H1 (cell line): ENCODE data around the gene TMEM250.

Experiments
- CEBPB ChIP-seq: IDR thresholded peaks from 2 replicates; pipeline ENCODE4 v1.6.1; 2012; ENCODE audit warnings: low read depth, low read length
- CREB1 ChIP-seq: IDR thresholded peaks from 2 replicates; pipeline ENCODE4 v1.6.1; 2012; ENCODE audit warnings: inconsistent platforms
- CTCF ChIP-seq, 3 experiments: IDR thresholded peaks; 1 replicate in 2 of 3; 2 replicates in 1 of 3; pipeline versions ENCODE4 v1.5.1 to v1.6.1; 2011; ENCODE audit warnings: low read length in 3 of 3, mild to moderate bottlenecking in 3 of 3, inconsistent platforms in 2 of 3, low read depth in 1 of 3, moderate library complexity in 1 of 3; ENCODE audit not compliant: insufficient read depth in 1 of 3; ENCODE audit errors: control extremely low read depth in 1 of 3
- EP300 ChIP-seq, 2 experiments: IDR thresholded peaks; 1 replicate in 1 of 2; 2 replicates in 1 of 2; pipeline ENCODE4 v1.6.1; 2011 to 2012; ENCODE audit warnings: low read depth in 2 of 2, low read length in 2 of 2, mild to moderate bottlenecking in 2 of 2, borderline replicate concordance in 1 of 2, inconsistent platforms in 1 of 2, moderate library complexity in 1 of 2
- EZH2 ChIP-seq: fragments of 200-600 bp; sonication (generic); IDR thresholded peaks from 2 replicates; pipeline ENCODE4 v1.7.1; 2012; ENCODE audit warnings: low read depth, mild to moderate bottlenecking, moderate library complexity, low read length, inconsistent platforms; ENCODE audit not compliant: severe bottlenecking
- GABPA ChIP-seq: IDR thresholded peaks from 2 replicates; pipeline ENCODE4 v1.6.1; 2011; ENCODE audit warnings: mild to moderate bottlenecking, low read length, moderate library complexity, borderline replicate concordance; ENCODE audit not compliant: insufficient read depth
- GTF2F1 ChIP-seq: IDR thresholded peaks from 2 replicates; pipeline ENCODE4 v1.6.1; 2012; ENCODE audit warnings: low read depth, low read length, improper control_type of control experiment, borderline replicate concordance
- MAX ChIP-seq: IDR thresholded peaks from 2 replicates; pipeline ENCODE4 v1.6.1; 2012; ENCODE audit warnings: inconsistent platforms
- POLR2A ChIP-seq, 2 experiments: IDR thresholded peaks; 1 replicate in 1 of 2; 2 replicates in 1 of 2; pipeline ENCODE4 v1.6.1; 2011; ENCODE audit warnings: low read depth in 2 of 2, low read length in 2 of 2, mild to moderate bottlenecking in 2 of 2; ENCODE audit errors: control extremely low read depth in 1 of 2
- RFX5 ChIP-seq: IDR thresholded peaks from 2 replicates; pipeline ENCODE4 v1.6.1; 2011; ENCODE audit warnings: low read depth, low read length, improper control_type of control experiment, borderline replicate concordance
- RXRA ChIP-seq: IDR thresholded peaks from 2 replicates; pipeline ENCODE4 v1.6.1; 2011; ENCODE audit warnings: low read depth, mild to moderate bottlenecking, low read length, moderate library complexity; ENCODE audit not compliant: insufficient read depth
- TEAD4 ChIP-seq: IDR thresholded peaks from 2 replicates; pipeline ENCODE4 v1.6.1; 2012; ENCODE audit warnings: low read depth, low read length, inconsistent platforms, mixed read lengths
- USF2 ChIP-seq: IDR thresholded peaks from 2 replicates; pipeline ENCODE4 v1.6.1; 2011; ENCODE audit warnings: low read length, improper control_type of control experiment
- YY1 ChIP-seq: IDR thresholded peaks from 2 replicates; pipeline ENCODE4 v1.6.1; 2011; ENCODE audit warnings: low read depth, mild to moderate bottlenecking, low read length

DNA sequence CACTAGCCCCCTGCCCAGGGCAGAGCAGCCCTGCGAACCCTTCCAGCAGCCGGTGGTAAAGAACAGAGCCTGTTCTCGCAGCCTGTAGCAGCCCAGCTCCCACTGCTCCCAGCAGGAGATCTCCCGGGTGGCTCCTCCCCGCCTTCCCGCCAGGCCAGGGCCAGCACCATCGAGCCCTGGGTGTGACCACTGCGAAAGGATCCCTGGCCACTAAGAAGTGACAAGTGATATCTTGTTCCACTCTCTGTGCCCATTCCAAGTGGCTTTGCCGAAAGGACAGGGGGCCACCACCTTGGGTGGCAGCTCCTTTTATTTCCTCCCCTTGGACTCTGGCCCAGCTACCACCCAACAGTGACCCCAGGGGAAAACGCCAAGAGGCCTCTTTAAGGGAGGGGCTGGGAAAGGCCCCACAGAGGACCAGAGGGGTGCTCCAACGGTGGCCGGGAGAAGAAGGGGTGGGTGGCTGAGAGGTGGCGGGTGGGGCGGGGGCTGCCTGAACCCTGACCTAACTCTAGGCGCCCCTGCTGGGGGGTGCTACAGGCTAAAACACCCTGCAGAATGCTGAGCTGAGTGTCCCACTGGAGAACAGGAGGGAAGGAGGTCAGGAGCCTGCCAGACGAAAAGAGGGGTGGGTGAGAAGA lies 25.2 kb downstream of the TMEM250 start:
- TF ChIP-seq CTCF (IDR thresholded peaks at IDR 0.05; ENCODE audit: control extremely low read depth in 1 of 3, insufficient read depth in 1 of 3, low read depth in 1 of 3, low read length in 3 of 3) (no peak), EZH2 (no peak), GTF2F1 (no peak), POLR2A (IDR thresholded peaks at IDR 0.05; ENCODE audit: control extremely low read depth in 1 of 2, low read depth in 2 of 2, low read length in 2 of 2) (no peak), YY1 (no peak), GABPA (0 out of 2 replicates have a peak, but pooled peaks have one; percentile 36), RXRA (no peak), CEBPB (no peak), CREB1 (no peak), TEAD4 (no peak), MAX (no peak), USF2 (no peak), RFX5 (no peak), EP300 (IDR thresholded peaks at IDR 0.05; ENCODE audit: borderline replicate concordance in 1 of 2, low read depth in 2 of 2, low read length in 2 of 2) (no peak)
